HCT116 (cell line): ENCODE data around the gene STIM1. TPM values are rescaled to one million over a fixed set of nuclear protein-coding genes. Genes with fewer than 3 reads are reported as not detected.

Experiments
- ATAC-seq: fragments of 200-7000 bp; cut with Tn5 transposase; 2 replicates; pipeline ENCODE4 v1.9.1; 2020; ENCODE audit warnings: mild to moderate bottlenecking, moderate library complexity
- BruUV-seq: library from RNA; stranded (reverse); fragments of 400-500 nt; replicated peaks from 2 replicates; lab custom pipeline; 2021; lab: Mats Ljungman, UMichigan
- CTCF ChIA-PET: fragments of 300-600 bp; sonication (Branson Sonifier 250); formaldehyde crosslinking; loops from one replicate; lab custom pipeline; 2021; ENCODE audit warnings: antibody characterized with exemption; lab: Charles Lee
- POLR2A ChIA-PET: fragments of 300-600, 350-600 bp; sonication (Branson Sonifier 250); formaldehyde crosslinking; loops from one replicate; lab custom pipeline; 2021; ENCODE audit warnings: antibody characterized with exemption; lab: Charles Lee
- RAD21 ChIA-PET, 2 experiments: fragments of 300-600 bp; sonication (Branson Sonifier 250); formaldehyde crosslinking; loops; one replicate each; lab custom pipeline; 2023; ENCODE audit warnings: low total read pairs in 2 of 2; ENCODE audit not compliant: uncharacterized antibody in 2 of 2, unreplicated experiment in 2 of 2, low non-redundant PET in 1 of 2; lab: Charles Lee
- DNase-seq: peaks from one replicate; pipeline ENCODE4 v3.0.0-alpha.2; 2010; ENCODE audit warnings: low read depth, low spot score
- H2AFZ ChIP-seq: fragments of 200-600 bp; shearing (Covaris generic), sonication (generic); 2 replicates; pipeline ENCODE4 v1.6.1; 2017; ENCODE audit warnings: low read depth, mixed run types, mixed read lengths, antibody characterized with exemption, low read length; ENCODE audit not compliant: poor library complexity, severe bottlenecking
- H3K27ac ChIP-seq: 2 replicates; pipeline ENCODE4 v1.5.1; 2012; ENCODE audit warnings: low read depth, low read length
- H3K27me3 ChIP-seq: fragments of 200-600 bp; sonication (generic); 2 replicates; pipeline ENCODE4 v1.6.1; 2016; ENCODE audit warnings: mixed run types, low read length, mixed read lengths; ENCODE audit not compliant: insufficient read depth
- H3K36me3 ChIP-seq, 2 experiments: fragments of 200-500 bp in 1 of 2; fragments of 200-600 bp in 1 of 2; sonication (Bioruptor generic) in 1 of 2; sonication (generic) in 1 of 2; 2 replicates each; pipeline versions ENCODE4 v1.5.1 to v1.6.1; 2014 to 2016; ENCODE audit warnings: low read length in 2 of 2, inconsistent platforms in 1 of 2, mixed read lengths in 1 of 2, mixed run types in 1 of 2; ENCODE audit not compliant: insufficient read depth in 2 of 2, control insufficient read depth in 1 of 2
- H3K4me1 ChIP-seq, 2 experiments: fragments of 200-600 bp in 1 of 2; sonication (generic) in 1 of 2; 2 replicates each; pipeline versions ENCODE4 v1.5.1 to v1.6.1; 2012 to 2017; ENCODE audit warnings: low read length in 2 of 2, inconsistent platforms in 1 of 2, mild to moderate bottlenecking in 1 of 2, mixed read lengths in 1 of 2, mixed run types in 1 of 2, moderate library complexity in 1 of 2; ENCODE audit not compliant: insufficient read depth in 2 of 2, control insufficient read depth in 1 of 2
- H3K4me2 ChIP-seq: fragments of 200-600 bp; sonication (generic); 2 replicates; pipeline ENCODE4 v1.6.1; 2017; ENCODE audit warnings: mixed run types, low read length, mixed read lengths
- H3K4me3 ChIP-seq, 2 experiments: fragments of 200-600 bp in 1 of 2; sonication (generic) in 1 of 2; replicated peaks in 1 of 2; 2 replicates each; pipeline ENCODE4 v1.5.1; 2011 to 2016; ENCODE audit warnings: low read length in 2 of 2, control low read depth in 1 of 2, low read depth in 1 of 2, mild to moderate bottlenecking in 1 of 2, mixed read lengths in 1 of 2, mixed run types in 1 of 2
- H3K79me2 ChIP-seq: fragments of 200-600 bp; sonication (generic); 2 replicates; pipeline ENCODE4 v1.6.1; 2017; ENCODE audit warnings: mild to moderate bottlenecking, mixed run types, low read length, moderate library complexity, mixed read lengths; ENCODE audit not compliant: insufficient read depth
- H3K9ac ChIP-seq: fragments of 200-600 bp; sonication (generic); 2 replicates; pipeline ENCODE4 v1.6.1; 2016; ENCODE audit warnings: low read length, mixed read lengths
- H3K9me2 ChIP-seq: fragments of 200-600 bp; sonication (generic), shearing (Covaris generic); 2 replicates; pipeline ENCODE4 v1.6.1; 2017; ENCODE audit warnings: mixed run types, mild to moderate bottlenecking, moderate library complexity; ENCODE audit not compliant: insufficient read depth
- H3K9me3 ChIP-seq, 2 experiments: fragments of 200-500 bp in 1 of 2; fragments of 200-600 bp in 1 of 2; sonication (Bioruptor generic) in 1 of 2; sonication (generic) in 1 of 2; 2 replicates each; pipeline ENCODE4 v1.6.1; 2014 to 2017; ENCODE audit warnings: low read length in 2 of 2, mixed read lengths in 2 of 2, inconsistent platforms in 1 of 2, low read depth in 1 of 2, mild to moderate bottlenecking in 1 of 2, mixed run types in 1 of 2, moderate library complexity in 1 of 2; ENCODE audit not compliant: control insufficient read depth in 1 of 2, insufficient read depth in 1 of 2
- H4K20me1 ChIP-seq: fragments of 200-600 bp; sonication (generic), shearing (Covaris generic); 2 replicates; pipeline ENCODE4 v1.6.1; 2017; ENCODE audit warnings: mixed run types, mild to moderate bottlenecking, moderate library complexity; ENCODE audit not compliant: insufficient read depth
- CBX3 ChIP-seq: IDR thresholded peaks from 2 replicates; pipeline ENCODE4 v1.6.1; 2012; ENCODE audit warnings: low read depth
- CEBPB ChIP-seq: IDR thresholded peaks from 2 replicates; pipeline ENCODE4 v1.6.1; 2012; ENCODE audit warnings: low read depth
- EGR1 ChIP-seq: IDR thresholded peaks from 2 replicates; pipeline ENCODE4 v1.6.1; 2012; ENCODE audit warnings: low read depth
- ELF1 ChIP-seq: IDR thresholded peaks from 2 replicates; pipeline ENCODE4 v1.6.1; 2012; ENCODE audit warnings: low read depth, borderline replicate concordance
- EZH2 ChIP-seq: fragments of 200-600 bp; sonication (generic); IDR thresholded peaks from 2 replicates; pipeline ENCODE4 v1.6.1; 2017; ENCODE audit warnings: antibody characterized with exemption, mixed run types
- FOSL1 ChIP-seq: IDR thresholded peaks from 2 replicates; pipeline ENCODE4 v1.6.1; 2012; ENCODE audit warnings: low read depth
- POLR2AphosphoS5 ChIP-seq: IDR thresholded peaks from 2 replicates; pipeline ENCODE4 v1.6.1; 2011; ENCODE audit warnings: mild to moderate bottlenecking, low read depth, low read length, moderate library complexity
- RAD21 ChIP-seq: IDR thresholded peaks from 2 replicates; pipeline ENCODE4 v1.6.1; 2012; ENCODE audit warnings: low read depth, mild to moderate bottlenecking
- SIN3A ChIP-seq: IDR thresholded peaks from 2 replicates; pipeline ENCODE4 v1.6.1; 2012; ENCODE audit warnings: low read depth
- ZFX ChIP-seq: fragments of 450-650 bp; IDR thresholded peaks from 2 replicates; pipeline ENCODE4 v1.6.1; 2017
- intact Hi-C: fragments of 100-400 bp; cut with micrococcal nuclease; formaldehyde crosslinking; loops from 2 replicates; pipeline ENCODE4 v1.10.0; 2022
- total RNA-seq: library from RNA; stranded (reverse); gene quantifications from one replicate; pipeline ENCODE4 v1.2.1, GENCODE V29; 2021; ENCODE audit not compliant: unreplicated experiment
- TF ChIP-seq, protein P1 (sequence below): IDR thresholded peaks from 2 replicates; pipeline ENCODE4 v1.6.1; 2012
- TF ChIP-seq, protein P2 (sequence below): IDR thresholded peaks from 2 replicates; pipeline ENCODE4 v1.6.1; 2012
- TF ChIP-seq, protein P3 (sequence below): IDR thresholded peaks from 2 replicates; pipeline ENCODE4 v1.6.1; 2012; ENCODE audit warnings: low read depth

STIM1 gene
- total RNA-seq, 1 experiment from 2014 or later: 22.3 TPM

GRCh38 chr11:3837793-3838192 lies 17.7 kb upstream of the STIM1 start:
- no peak overlapping the region for H3K4me2 ChIP-seq
- ATAC-seq: no peak
- H3K9ac ChIP-seq: no peak overlapping the region
- peaks cover 2 to 5% of the 10 kb centered on the region in 2 experiments; a peak in 1 of 4 replicates for H3K36me3 ChIP-seq
- ChIA-PET CTCF (interaction anchor here (1.5 to 2.3 kb wide), 2 partner anchors 12 to 235 kb away, joined by 4 to 7 read pairs; no protein-coding TSS in a partner anchor), POLR2A (no interaction called here), RAD21 (no interaction called here)
- no peak for DNase-seq
- no peaks in the 10 kb centered on the region for H3K27me3 ChIP-seq
- no peak overlapping the region for H3K27ac ChIP-seq
- H4K20me1 ChIP-seq: no peaks in the 10 kb centered on the region
- H3K9me2 ChIP-seq: no peaks in the 10 kb centered on the region
- TF ChIP-seq CEBPB: no peak
- TF ChIP-seq, protein P1, sequence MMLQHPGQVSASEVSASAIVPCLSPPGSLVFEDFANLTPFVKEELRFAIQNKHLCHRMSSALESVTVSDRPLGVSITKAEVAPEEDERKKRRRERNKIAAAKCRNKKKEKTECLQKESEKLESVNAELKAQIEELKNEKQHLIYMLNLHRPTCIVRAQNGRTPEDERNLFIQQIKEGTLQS: no peak
- TF ChIP-seq FOSL1: no peak
- TF ChIP-seq, protein P2, sequence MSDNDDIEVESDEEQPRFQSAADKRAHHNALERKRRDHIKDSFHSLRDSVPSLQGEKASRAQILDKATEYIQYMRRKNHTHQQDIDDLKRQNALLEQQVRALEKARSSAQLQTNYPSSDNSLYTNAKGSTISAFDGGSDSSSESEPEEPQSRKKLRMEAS: no peak
- TF ChIP-seq ZFX: no peak
- no peak for TF ChIP-seq SIN3A
- no peak for TF ChIP-seq POLR2AphosphoS5
- TF ChIP-seq EGR1: no peak
- no peak for TF ChIP-seq CBX3
- no peak for TF ChIP-seq ELF1
- TF ChIP-seq, protein P3, sequence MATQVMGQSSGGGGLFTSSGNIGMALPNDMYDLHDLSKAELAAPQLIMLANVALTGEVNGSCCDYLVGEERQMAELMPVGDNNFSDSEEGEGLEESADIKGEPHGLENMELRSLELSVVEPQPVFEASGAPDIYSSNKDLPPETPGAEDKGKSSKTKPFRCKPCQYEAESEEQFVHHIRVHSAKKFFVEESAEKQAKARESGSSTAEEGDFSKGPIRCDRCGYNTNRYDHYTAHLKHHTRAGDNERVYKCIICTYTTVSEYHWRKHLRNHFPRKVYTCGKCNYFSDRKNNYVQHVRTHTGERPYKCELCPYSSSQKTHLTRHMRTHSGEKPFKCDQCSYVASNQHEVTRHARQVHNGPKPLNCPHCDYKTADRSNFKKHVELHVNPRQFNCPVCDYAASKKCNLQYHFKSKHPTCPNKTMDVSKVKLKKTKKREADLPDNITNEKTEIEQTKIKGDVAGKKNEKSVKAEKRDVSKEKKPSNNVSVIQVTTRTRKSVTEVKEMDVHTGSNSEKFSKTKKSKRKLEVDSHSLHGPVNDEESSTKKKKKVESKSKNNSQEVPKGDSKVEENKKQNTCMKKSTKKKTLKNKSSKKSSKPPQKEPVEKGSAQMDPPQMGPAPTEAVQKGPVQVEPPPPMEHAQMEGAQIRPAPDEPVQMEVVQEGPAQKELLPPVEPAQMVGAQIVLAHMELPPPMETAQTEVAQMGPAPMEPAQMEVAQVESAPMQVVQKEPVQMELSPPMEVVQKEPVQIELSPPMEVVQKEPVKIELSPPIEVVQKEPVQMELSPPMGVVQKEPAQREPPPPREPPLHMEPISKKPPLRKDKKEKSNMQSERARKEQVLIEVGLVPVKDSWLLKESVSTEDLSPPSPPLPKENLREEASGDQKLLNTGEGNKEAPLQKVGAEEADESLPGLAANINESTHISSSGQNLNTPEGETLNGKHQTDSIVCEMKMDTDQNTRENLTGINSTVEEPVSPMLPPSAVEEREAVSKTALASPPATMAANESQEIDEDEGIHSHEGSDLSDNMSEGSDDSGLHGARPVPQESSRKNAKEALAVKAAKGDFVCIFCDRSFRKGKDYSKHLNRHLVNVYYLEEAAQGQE: no peak
- no peak for TF ChIP-seq EZH2
- no peak for TF ChIP-seq RAD21
- no peak overlapping the region for H2AFZ ChIP-seq
- peaks cover 75% of the 10 kb centered on the region for H3K79me2 ChIP-seq
- H3K4me1 ChIP-seq: peaks cover 11 to 36% of the 10 kb centered on the region in 2 experiments
- H3K9me3 ChIP-seq: no peaks in the 10 kb centered on the region
- BruUV-seq: no TSS peak
- no peak overlapping the region for H3K4me3 ChIP-seq
- intact Hi-C loops: no loop called here
